HG03565 (cell line): ENCODE results near the gene UGT1A4.

ENCODE experiments used
- ATAC-seq: cut with Tn5 transposase; IDR thresholded peaks from one replicate; pipeline ENCODE4 v1.9.1; 2021; ENCODE audit warnings: mild to moderate bottlenecking, moderate library complexity; ENCODE audit not compliant: unreplicated experiment

Gene UGT1A4

DNA sequence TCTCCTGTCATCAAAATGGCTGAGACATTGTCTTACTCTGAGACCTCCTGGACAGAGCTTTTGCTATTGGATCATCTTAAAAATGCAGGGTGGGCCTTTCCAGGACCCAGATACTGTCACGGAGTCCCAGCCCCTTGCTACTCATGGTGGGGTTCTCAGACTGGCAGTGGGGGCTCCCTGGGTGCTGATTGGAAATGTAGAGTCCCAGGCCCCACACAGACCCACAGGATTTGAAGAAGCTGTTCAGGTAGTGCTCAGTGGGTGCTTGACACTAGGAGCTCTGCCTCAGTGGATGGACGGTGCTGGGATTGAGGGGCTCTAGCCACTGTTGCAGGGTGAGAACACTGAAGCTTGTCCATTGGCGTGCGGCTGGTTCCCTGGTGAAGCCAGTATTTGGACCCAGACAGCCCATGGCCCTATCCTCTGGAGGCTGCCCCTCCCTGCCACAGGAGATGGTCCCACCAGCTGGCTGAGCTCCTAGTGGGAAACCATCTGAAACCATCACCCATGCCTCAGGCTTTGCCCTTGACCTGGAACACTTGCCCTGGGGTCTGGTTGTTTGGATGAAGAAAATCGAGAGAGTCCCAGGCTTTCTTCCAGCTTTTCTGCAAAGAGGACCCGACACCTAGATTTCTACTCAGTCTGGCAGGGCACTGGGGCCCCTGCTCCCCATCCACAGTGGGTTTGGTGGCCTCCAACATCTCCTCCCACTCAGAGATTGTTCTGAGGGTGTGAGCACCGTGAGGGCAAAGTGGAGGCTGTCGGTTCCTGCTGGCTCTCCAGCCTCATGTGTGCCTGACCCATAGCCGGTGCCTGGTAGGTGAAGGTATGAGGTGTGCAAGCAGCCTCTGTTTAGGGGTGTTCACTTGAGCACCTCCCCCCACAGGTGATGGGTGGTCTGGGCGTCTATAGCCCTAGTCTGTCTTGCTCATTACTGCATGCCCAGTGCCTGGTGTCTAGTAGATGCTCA lies 89.7 kb downstream of the UGT1A4 start:
- ATAC-seq: no peak

DNA sequence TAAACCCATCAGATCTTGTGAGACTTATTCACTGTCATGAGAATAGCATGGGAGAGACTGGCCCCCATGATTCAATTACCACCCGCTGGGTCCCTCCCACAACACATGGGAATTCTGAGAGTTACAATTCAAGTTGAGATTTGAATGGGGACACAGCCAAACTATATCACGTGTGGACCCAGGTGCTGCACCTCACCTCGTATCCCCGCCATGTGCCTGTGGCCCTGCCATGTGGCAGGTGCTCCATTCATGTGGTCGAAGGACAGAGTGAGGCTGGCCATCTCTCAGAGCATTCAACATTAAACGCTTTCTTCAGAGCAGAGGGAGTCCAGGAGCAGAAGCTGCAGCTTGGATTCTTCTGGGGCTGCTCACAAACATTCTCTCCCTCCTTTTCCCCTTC lies 91.8 kb downstream of the UGT1A4 start:
- ATAC-seq: no peak

DNA sequence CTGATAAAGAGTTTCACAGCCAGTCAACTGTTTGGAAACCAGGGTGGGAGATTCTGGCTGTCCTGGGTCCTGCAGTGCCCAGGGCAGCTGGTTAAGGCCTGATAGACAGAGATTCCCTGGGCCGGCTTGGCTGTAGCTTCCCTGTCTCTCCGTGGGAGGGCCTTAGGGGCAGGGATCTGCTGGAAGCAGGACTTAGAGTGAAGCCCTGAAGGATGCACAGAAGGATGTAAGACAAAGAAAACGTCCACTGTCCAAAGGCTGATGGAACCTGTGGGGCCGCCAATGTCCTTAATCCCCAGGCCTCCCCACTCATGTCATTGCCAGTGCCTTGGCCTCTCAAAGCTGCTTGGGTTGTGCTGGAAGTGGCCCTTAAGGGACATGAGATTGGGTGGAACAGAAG lies 92.6 kb downstream of the UGT1A4 start:
- ATAC-seq: no peak

DNA sequence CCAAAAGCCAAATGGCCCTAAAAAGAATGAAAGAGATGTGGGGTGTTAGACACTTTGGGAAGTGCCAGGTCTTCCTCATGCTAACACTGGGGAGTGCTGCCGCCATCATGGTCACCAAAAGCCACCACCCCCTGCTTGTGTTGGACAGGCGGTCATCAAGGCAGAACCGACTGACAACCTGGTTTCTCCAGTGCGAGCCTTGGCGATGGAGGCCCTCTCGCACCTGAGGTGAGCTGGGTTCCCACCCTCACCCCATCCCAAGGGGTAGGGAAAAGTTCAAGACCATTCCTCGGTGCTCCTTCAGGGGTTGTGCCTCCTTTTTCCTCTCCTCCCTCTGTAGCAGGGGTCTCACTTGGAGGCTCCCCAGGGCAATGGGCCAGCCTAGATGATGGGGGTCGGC lies 93.2 kb downstream of the UGT1A4 start:
- ATAC-seq: no peak

DNA sequence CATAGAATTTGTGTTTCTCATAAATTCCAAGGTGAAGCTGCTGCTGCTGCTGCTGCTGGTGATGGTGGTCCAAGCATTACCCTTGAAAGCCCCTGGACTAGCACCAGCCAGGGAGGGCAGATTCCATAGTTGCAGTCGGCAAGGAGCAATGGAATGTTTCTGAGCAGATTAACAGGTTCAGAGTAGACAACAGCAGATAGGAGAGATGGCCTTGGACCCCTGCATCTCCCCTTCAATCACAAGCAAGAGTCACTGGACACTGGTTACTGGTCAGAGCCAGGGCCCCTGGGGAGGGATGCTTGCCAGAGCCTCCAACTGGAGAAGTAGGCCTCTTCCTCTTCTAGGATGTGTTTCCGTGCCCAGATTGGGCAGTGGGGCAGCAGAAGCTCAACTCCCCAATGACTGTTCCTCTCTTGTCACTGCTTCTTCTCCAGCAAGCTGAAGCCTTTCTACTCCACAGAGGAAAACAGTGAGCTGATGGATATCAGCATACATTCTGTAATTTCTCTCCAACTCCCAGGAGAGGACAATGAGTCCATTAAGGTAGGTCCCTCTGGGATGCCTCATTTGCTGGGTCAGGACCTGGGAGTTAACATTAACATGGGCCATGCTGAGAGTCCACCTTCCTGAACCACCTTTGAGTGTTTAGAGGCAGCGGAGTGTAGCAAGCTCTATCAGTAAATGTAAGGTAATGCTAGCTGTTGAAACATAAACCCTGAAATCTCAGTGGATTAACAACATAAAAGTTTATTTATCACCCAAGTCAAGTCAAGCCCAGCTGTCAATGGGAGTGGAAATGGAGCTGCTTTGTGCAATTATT lies 94.9 kb downstream of the UGT1A4 start:
- ATAC-seq: no peak

DNA sequence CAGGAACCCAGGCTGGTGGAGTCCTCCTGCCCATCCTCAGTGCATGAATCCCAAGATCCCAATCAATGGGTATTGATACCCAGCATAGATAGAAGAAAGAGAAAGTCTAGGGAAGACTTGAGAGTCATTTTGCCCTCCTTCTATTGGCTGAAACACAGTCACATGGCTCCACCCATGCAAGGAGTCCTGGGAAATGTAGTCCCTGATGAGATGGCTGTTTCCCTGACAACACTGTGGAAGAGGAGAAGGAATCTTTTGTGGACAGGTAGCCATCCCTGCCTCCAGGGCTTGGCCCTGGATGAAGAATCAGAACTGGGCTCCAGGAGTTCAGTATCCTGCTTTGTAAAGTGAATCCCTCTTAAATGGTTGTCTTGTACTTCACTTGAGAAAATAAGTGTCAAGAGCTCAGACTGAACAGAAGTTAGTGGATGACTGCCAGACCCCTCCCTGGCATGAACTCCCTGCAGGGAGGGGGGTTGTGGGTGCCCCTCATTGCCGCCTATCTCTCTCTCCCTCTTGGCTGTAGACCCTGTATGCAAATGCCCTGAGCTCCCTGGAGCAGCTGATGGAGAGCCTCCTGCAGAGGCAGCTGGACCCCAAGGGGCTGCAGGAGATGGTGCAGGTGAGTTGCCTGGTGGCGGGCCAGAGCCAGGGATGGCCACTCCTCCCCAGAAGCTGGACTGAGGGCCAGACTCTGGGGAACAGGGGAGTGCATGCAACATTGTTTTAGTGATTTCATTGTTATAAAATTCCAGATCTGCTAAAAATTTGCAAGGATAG lies 95.7 kb downstream of the UGT1A4 start:
- no peak for ATAC-seq

DNA sequence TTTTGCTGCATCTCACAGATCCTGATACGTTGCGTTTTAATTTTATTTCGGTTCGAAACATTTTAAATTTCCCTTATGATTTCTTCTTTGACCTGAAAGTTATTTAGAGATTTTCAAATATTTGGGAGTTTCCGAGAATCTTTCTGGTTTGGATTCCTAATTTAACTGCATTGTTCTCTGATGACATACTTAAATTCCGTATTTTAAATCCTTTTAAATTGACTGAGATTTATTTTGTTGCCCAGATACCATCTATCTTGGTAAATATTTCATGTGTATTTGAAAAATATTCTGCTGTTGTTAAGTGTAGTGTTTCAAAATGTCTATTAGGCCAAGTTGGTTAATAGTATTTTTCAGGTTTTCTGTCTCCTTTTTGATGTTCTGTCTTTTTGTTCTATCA lies 97.3 kb downstream of the UGT1A4 start:
- no peak for ATAC-seq

DNA sequence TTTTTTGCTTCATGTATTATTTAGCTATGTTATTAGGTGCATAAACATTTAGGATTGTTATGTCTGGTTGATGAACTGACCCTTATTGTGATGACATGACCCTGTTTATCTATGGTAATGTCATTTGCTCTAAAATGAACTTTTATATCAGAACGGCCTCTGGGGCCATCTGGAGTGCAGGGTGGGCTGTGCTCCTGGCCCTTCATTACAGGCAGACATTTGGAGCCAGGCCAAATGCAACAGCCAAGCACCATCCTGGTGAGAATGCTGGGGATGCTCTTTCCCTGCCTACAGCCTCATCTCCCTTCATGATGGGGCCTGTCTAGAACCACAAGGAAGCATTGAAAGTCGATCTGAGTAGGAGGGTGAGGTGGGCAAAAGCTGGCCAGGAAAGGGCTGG lies 97.8 kb downstream of the UGT1A4 start:
- ATAC-seq: no peak

DNA sequence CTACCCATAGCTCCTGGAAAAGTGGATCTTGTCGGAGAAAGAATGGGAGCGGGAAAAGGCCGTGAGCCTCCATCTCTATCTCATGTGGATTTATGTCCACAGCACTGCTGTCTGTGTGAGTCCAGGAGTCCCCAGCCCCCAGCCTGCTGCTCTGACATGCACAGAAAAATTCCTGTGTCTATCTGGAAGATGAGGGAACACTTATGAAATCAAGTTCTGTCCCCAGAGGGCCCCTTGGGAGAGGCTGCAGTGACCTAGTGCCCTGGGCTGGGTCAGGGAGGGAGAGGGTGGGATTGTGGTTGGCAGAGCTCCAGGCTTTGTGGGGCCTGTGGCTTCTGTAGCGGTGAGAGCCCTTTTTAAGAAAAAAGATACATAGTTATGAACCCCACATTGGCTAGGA lies 98.2 kb downstream of the UGT1A4 start:
- no peak for ATAC-seq

DNA sequence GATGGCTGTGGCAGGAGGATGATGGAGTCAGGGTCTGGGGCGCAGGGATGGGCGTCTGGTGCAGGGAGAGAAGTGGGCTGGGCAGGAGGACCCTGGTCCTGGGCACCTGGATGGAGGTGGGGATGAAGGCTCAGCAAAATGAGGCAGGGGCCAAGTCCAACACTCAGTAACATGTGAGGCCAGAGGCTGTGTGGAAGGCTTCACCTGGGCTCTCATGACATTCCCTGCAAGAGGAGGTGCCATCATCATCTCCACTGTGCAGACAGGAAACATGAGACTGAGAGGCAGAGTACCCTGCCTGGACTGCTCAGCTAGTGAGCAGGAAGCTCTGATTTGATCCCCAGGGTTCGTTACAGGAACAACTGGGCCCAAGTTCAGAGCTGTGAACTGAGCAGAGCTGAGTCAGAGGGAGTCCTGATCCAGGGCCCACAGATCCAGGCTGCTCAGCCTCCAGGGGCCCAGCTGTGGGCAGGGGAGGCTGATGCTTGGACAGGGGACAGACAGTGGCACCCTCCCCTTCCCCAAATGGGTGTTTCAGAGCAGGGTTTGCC lies 98.9 kb downstream of the UGT1A4 start:
- ATAC-seq: no peak

DNA sequence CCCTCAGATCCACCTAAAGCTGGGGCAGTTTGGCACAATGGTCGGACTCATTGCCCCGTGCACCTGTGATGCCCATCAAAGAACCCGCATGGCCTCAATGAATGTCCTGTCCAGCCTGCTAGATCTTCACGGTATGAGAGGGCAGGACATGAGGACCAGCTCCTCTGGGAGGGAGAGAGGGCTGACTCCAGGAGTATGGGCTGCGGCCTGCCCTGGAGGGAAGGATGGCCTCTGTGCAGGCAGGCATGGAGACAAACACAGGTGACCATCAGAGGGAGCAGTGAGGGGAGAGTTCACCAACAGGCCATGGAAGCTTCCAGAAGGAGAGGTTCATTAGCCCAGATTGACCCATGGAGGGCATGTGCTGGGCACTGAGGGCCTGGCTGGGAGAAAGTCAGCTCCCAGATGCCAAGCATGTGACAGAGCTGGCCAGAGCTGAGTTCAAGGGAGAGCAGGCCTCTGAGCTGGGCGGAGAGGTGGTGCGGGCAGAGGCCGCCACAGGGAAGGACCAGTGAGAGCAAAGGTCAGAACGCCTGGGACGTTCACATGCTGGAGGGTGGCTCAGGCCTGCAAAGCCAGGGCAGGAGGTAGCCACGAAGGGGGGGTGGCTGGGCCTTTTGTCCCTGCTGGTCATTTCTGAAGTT lies 99.6 kb downstream of the UGT1A4 start:
- ATAC-seq: no peak

DNA sequence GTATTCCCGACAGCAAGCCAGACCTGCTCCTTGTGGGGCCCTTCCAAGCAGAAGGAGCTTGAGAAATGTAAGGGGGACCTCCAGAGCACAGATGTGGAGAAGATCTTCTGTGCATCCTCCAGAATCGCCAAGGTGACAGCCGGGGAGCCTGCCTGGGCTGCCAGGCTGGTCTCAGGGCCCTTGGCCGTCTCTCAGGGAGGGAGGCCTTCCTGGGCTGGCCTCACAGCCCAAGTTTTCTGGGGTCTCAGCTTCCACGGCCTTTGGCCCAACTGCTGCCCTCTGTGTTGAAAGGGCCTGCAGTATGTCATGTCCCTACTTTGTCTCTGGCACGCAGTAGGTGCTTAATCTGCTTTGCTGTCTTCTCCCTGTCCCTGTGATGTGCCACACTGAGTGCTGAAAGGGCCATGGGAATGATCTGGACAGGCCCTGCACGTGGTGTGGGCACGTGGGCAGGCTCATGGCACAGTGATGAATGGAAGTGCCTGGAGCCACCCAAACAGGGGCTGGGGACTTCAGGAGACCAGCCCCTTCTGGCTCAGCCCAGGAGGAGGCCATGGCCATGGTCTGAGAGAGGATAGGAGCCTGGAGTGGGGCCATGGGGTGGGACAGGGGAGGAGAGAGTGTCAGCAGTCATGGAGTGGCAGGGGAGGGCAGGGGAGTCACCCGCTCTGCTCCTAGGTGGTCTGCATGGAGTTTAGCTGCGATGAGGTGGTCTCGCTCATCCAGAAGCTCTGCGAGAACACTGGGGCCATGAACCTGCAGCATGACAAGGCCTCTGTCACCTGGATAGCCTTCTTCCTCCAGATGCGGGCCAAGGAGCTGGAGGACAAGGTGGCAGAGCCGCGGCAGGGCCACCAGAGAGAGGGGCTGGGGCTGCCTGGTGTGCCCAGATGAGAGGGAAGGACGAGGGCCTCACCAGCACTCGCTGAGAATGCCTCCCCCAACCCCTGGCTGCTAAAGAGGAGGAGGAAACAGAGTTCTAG lies 100.4 kb downstream of the UGT1A4 start:
- no peak for ATAC-seq

DNA sequence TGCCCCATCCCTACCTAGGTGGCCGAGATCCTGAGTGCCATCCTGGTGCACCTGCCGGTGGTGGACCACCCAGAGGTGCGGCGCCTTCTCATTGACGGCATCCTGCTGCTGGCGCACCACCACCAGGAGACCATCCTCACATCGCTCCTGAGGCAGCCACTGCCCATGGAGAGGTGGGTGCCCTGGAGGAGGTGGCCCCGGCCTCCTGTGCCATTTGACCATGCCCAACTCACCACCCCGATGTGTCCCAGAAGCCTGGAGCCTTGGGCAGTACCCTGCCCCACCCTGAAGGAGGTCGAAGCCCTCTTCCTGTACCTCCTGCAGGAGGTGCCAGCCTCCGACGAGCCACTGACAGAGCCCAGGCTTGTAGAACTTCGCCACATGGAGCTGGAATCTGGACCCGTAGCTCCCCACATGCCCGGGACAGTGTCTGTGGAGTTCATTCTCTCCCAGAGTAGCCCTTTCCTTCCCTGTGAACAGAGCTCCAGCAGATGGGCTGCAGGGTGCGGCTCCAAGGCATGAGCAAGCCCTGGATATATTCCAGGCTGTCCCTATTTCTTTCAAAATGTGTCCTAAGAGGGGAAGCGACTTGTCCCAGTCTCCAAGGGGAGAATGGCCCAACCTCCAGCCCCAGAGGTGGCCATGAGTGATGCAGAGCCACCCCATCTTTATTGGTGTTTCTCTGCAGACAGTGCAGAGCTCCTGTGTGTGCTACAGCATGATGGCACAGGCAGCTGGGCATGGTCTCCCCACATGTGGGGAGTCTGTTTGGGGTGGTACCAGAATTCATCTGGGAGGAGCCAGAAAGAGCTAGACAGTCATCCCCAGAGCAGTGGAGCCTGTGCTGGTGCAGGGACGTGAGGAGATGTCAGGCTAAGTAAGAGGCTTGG lies 101.6 kb downstream of the UGT1A4 start:
- ATAC-seq: no peak

DNA sequence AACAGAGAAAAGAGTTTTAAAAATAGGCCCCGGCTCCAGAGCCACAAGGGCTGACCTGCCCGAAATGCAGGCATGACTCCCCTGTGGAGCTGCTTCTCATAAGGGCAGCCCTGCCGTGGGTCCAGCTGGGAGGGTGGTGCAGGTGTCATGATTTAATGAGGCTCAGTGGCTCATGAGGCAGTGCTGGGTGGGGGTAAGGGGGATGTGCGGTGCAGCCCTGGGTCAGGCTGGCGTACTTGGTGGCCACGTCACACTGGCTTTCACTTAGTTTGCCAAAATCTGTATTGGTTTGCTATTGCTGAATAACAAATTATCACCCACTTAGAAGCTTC lies 102.2 kb downstream of the UGT1A4 start:
- ATAC-seq: no peak

DNA sequence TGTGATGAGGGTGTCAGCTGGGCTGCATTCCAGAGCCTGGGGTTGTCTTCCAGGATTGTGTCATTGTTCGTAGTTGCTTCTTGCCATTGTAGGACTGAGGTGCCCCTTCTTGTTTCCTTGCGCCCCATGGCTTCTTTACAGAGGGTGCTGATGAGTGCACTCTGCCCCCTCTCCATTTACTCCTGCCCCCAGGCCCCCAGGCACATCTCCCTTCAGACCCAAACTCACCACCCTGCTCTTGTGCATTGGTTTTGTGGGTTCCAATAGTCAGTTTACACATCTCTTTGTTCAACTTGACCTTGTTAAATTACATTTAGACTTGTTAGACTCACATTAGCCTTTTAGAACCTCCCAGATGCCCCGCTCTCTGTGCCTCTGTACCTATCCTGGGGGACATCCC lies 102.7 kb downstream of the UGT1A4 start:
- ATAC-seq: no peak

DNA sequence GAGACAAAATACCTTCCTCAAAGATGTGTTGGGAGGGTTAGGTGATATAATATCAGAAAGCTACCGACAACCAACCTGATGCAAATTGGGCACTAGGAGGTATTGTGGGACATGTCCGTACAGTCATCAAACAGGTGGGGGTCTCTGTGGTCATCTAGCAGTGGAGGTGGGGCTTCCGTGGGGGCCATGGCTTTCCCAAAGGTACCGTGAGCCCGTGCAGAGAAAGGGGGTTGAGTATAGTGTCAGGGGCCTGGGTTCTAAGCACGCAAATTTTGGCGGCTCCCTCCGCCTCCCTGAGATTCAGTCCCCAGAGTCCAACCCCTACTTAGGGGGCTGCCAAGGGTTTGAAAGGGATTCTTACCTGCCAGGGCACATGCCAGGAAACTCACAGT lies 103.2 kb downstream of the UGT1A4 start:
- ATAC-seq: no peak

DNA sequence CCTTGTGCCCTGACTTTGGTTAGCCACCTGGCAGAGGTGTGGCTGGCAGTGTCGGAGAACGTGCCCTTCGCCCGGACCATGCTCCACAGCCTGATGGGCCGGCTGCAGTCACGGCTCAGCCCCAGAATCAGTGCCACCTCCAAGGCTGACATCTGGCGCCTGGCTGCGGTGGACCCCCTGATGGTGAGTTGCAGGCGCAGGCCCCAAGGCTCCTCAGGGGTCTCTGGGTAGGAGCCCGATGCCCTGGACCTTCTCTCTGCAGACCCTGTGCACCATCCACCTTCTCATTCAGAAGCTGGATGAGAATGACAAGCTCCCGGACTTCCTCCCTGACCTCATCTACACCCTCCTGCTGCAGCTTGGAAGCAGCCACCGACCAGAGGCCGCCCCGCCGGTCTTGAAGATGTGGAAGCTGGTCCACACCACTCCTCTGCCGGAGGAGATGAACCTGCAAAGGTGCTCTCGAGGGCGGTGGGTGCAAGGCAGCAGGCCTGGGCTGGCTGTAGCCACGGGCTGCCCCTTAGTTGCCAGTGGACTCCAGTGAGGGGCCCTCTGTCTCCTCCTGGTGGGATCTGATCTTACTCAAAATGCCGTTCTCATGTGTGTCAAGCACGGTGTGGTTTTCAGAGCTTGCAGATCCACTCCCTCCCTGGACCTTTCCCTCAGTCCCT lies 103.7 kb downstream of the UGT1A4 start:
- no peak for ATAC-seq
